Mesodermal cell (in vitro differentiated cells): ENCODE data around the gene CFAP53.

Experiments
- H3K27ac ChIP-seq: 2 replicates; pipeline ENCODE4 v1.7.0; 2013; ENCODE audit warnings: mild to moderate bottlenecking, low read depth, low read length, moderate library complexity; ENCODE audit not compliant: severe bottlenecking
- H3K36me3 ChIP-seq: 2 replicates; pipeline ENCODE4 v1.7.1; 2013; ENCODE audit warnings: mild to moderate bottlenecking, low read length, moderate library complexity; ENCODE audit not compliant: control insufficient read depth, insufficient read depth
- H3K4me1 ChIP-seq: one replicate; pipeline ENCODE4 v1.7.1; 2013; ENCODE audit warnings: mild to moderate bottlenecking, low read length; ENCODE audit not compliant: insufficient read depth, control insufficient read depth, poor library complexity, severe bottlenecking
- H3K4me3 ChIP-seq: 2 replicates; pipeline ENCODE4 v1.7.0; 2013; ENCODE audit warnings: low read length, control low read depth, mild to moderate bottlenecking; ENCODE audit not compliant: insufficient read depth, poor library complexity, severe bottlenecking; ENCODE audit errors: extremely low read depth
- H3K9me3 ChIP-seq: 2 replicates; pipeline ENCODE4 v1.7.1; 2013; ENCODE audit warnings: mild to moderate bottlenecking, low read length, moderate library complexity; ENCODE audit not compliant: control insufficient read depth
- WGBS, 2 experiments: methylation state at CpG; one replicate each; pipeline ENCODE4 v1.1.5; 2013; ENCODE audit warnings: missing lambda C conversion rate in 2 of 2; ENCODE audit not compliant: insufficient coverage in 2 of 2; 5-methylcytosine and 5-hydroxymethylcytosine counted together

CFAP53 gene

DNA sequence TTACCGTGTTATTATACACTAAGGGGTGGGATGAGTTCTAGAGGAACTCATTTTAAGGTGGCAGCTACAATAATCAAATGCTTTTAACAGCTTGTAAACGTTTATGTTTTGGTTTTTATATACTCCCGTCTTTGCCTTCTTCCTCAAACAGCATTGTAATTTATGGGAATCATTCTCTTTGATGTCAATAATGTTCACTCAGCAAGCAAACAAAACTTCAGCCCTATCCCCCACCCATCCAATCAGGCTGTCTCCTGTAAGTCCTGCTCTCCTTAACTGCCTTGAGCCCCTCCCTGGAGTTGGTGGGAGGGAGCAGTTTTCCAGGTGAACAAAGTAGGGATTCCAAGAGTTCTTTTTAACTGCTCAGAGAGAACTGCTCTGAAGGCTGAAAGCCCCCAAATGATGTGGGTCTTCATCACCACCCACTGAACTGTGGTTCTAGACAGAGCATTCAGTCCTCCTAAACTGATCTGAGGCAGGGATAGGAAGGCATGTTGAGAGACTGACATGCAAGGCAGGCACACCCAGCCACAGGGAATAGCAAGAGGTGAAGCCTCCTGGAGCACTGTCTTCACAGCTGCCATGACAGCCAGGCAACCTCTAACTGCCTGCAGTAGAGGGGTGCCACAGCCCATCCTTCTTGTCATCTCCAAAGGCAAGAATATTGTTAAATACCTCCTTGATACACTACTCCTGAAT, 88.9 kb downstream of the CFAP53 start:
- no peaks in the 10 kb centered on the region for H3K4me1 ChIP-seq
- H3K4me3 ChIP-seq, result no peak overlapping the region
- no peak overlapping the region for H3K27ac ChIP-seq
- WGBS, 2 experiments, result no CpG with 5 or more reads among the region's 3 CpGs
- H3K36me3 ChIP-seq, result no peaks in the 10 kb centered on the region
- H3K9me3 ChIP-seq, result no peaks in the 10 kb centered on the region
